Measurements from ENCODE around the gene TIMM44. TPM values are rescaled to one million over a fixed set of nuclear protein-coding genes. Genes with fewer than 3 reads are reported as not detected.

Gene TIMM44
- total RNA-seq, 1 experiment from 2014 or later: 114 TPM

DNA sequence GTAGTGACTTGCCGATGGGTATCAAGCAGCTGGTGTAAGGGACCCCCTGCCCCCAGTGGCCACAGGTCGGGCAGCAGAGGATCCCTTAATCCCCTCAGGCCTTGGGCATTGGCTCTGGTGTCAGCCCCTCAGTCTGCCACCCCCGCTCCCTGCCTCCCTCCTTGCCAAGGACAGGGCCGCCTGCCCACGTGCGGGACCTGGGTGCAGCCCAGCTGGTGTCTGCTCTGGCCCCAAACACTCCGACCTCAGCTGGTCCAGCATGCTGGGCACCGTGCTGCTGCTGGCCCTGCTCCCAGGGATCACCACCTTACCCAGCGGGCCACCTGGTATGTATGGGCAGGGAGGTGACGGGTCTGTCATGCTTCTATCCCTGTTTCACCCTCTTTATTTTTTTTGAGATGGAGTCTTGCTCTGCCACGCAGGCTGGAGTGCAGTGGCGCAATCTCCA is 28.8 kb downstream of the TIMM44 start, which contains the start of gene TGFBR3L:
Gene TGFBR3L (plus strand): TSS at position 233 of the 448 bp plus-strand sequence.
- peaks cover 16% of the 10 kb centered on the region; the same call in 1 of the 2 replicates for H3K27me3 ChIP-seq (ENCODE audit: insufficient read depth, low read length)
- H4K91ac ChIP-seq (ENCODE audit: insufficient read length, low read depth, low read length): no peak within 1 kb of the TSS
- Mint-ChIP-seq H3K27ac (no peak within 1 kb of the TSS), H3K4me3 (peak within 1 kb of the TSS; percentile 53 to 91), H3K36me3 (ENCODE audit: insufficient read depth in 1 of 3, low read depth in 3 of 3) (peaks cover 15 to 28% (median 24%) of the 10 kb centered on the region in 3 experiments; a peak in 6 of 7 replicates), H3K4me1 (peaks cover 13 to 20% of the 10 kb centered on the region in 2 experiments), H3K27me3 (ENCODE audit: low read depth) (peaks cover 52% of the 10 kb centered on the region), H3K9me3 (no peaks in the 10 kb centered on the region; a peak in 1 of 5 replicates)
- H3K23ac ChIP-seq (ENCODE audit: insufficient read length, low read depth, low read length): no peak within 1 kb of the TSS
- no peak within 1 kb of the TSS for H2BK15ac ChIP-seq (ENCODE audit: low read depth, low read length)
- H4K20me1 ChIP-seq (ENCODE audit: control insufficient read depth, insufficient read depth, insufficient read length): no peaks in the 10 kb centered on the region
- TF ChIP-seq, protein P1, sequence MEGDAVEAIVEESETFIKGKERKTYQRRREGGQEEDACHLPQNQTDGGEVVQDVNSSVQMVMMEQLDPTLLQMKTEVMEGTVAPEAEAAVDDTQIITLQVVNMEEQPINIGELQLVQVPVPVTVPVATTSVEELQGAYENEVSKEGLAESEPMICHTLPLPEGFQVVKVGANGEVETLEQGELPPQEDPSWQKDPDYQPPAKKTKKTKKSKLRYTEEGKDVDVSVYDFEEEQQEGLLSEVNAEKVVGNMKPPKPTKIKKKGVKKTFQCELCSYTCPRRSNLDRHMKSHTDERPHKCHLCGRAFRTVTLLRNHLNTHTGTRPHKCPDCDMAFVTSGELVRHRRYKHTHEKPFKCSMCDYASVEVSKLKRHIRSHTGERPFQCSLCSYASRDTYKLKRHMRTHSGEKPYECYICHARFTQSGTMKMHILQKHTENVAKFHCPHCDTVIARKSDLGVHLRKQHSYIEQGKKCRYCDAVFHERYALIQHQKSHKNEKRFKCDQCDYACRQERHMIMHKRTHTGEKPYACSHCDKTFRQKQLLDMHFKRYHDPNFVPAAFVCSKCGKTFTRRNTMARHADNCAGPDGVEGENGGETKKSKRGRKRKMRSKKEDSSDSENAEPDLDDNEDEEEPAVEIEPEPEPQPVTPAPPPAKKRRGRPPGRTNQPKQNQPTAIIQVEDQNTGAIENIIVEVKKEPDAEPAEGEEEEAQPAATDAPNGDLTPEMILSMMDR (conservative IDR thresholded peaks at IDR 0.05): no peak
- H3K56ac ChIP-seq (ENCODE audit: insufficient read length, low read depth, low read length): no peak within 1 kb of the TSS
- no peak within 1 kb of the TSS for H2AFZ ChIP-seq (ENCODE audit: low read length)
- no peak within 1 kb of the TSS for H2BK20ac ChIP-seq (ENCODE audit: low read depth, low read length, poor library complexity, severe bottlenecking)
- H3K4ac ChIP-seq (ENCODE audit: low read depth, low read length): no peak within 1 kb of the TSS
- H3K4me1 ChIP-seq (ENCODE audit: insufficient read depth, low read length): no peaks in the 10 kb centered on the region
- H3K9me3 ChIP-seq (ENCODE audit: control insufficient read depth, low read depth, low read length): no peaks in the 10 kb centered on the region
- H3K27ac ChIP-seq (ENCODE audit: insufficient read length, low read depth, low read length): no peak within 1 kb of the TSS
- no peak within 1 kb of the TSS for H3T11ph ChIP-seq (ENCODE audit: low read length)
- DNase-seq: no peak
- H3K18ac ChIP-seq (ENCODE audit: insufficient read length, low read depth, low read length): no peak within 1 kb of the TSS
- no peak within 1 kb of the TSS for H3K14ac ChIP-seq (ENCODE audit: insufficient read depth, low read length)
- H4K5ac ChIP-seq (ENCODE audit: insufficient read length, low read depth, low read length): no peak within 1 kb of the TSS
- no peak within 1 kb of the TSS for H4K8ac ChIP-seq (replicated peaks; ENCODE audit: insufficient read length, low read depth, low read length)
- H2BK120ac ChIP-seq (ENCODE audit: low read depth, low read length, poor library complexity, severe bottlenecking): no peak within 1 kb of the TSS
- no CpG with 5 or more reads among the region's 12 CpGs for WGBS (ENCODE audit: extremely low coverage, insufficient read length, low lambda C conversion rate)
- peak within 1 kb of the TSS; percentile 3 for H3K4me2 ChIP-seq (ENCODE audit: insufficient read depth, insufficient read length, low read length)
- H3K79me2 ChIP-seq (ENCODE audit: insufficient read depth, low read length): no peaks in the 10 kb centered on the region
- no peak within 1 kb of the TSS for H2BK12ac ChIP-seq (ENCODE audit: insufficient read length, low read depth, low read length)
- H3K79me1 ChIP-seq (ENCODE audit: insufficient read depth, low read depth, low read length, poor library complexity, severe bottlenecking): no peaks in the 10 kb centered on the region
- H3K23me2 ChIP-seq (ENCODE audit: insufficient read length, low read depth, low read length, poor library complexity, severe bottlenecking): peaks cover 13% of the 10 kb centered on the region
- H2AK5ac ChIP-seq (ENCODE audit: insufficient read length, low read length): no peak within 1 kb of the TSS
- no peak within 1 kb of the TSS for H2BK5ac ChIP-seq (ENCODE audit: insufficient read length, low read length)
- H3K9ac ChIP-seq (ENCODE audit: extremely low read depth, insufficient read length, low read length): no peak within 1 kb of the TSS
